ENCODE data around the gene SLF2. TPM values are rescaled to one million over a fixed set of nuclear protein-coding genes. Genes with fewer than 3 reads are reported as not detected.
A peak's percentile ranks its signal among the peaks of the same experiment; 100 is the strongest.

SLF2 gene
- total RNA-seq, 2 donors from 2014 or later: 25.3 to 77.8 TPM

GRCh38 chr10:100989088-100989487 is 76.3 kb downstream of the SLF2 start:
- WGBS: 94% methylated on average over 21 of the region's 21 CpGs
- peaks cover 7% of the 10 kb centered on the region for H3K4me1 ChIP-seq (replicated peaks)
- H3K4me3 ChIP-seq: no peak overlapping the region
- H3K27me3 ChIP-seq (replicated peaks; ENCODE audit: insufficient read depth): no peaks in the 10 kb centered on the region
- H3K27ac ChIP-seq: no peak overlapping the region
- no peaks in the 10 kb centered on the region for H3K9me3 ChIP-seq
- no peak for TF ChIP-seq POLR2A (IDR thresholded peaks at IDR 0.05)
- no peak for TF ChIP-seq POLR2AphosphoS5 (IDR thresholded peaks at IDR 0.05)
- TF ChIP-seq CTCF (IDR thresholded peaks at IDR 0.05): no peak
- intact Hi-C loops (cut with DNase I): no loop called here
- peaks cover 0 to 9% of the 10 kb centered on the region in 2 donors for H3K36me3 ChIP-seq
- no peak for DNase-seq (ENCODE audit: low spot score)

- DNase-seq (ENCODE audit: low spot score): no peak
- Histone ChIP-seq H3K4me3 (no peak overlapping the region), H3K36me3 (peaks cover 0 to 9% of the 10 kb centered on the region in 2 donors), H3K4me1 (replicated peaks) (peaks cover 8% of the 10 kb centered on the region), H3K9me3 (no peaks in the 10 kb centered on the region), H3K27ac (no peak overlapping the region), H3K27me3 (replicated peaks; ENCODE audit: insufficient read depth) (no peaks in the 10 kb centered on the region)
- 42% methylated on average over 10 of the region's 10 CpGs for WGBS
- intact Hi-C loops (cut with DNase I): loop anchor here (1.0 to 10.0 kb wide), 2 partner anchors 20 to 701 kb away; partner anchors contain the start of gene FBXW4
- TF ChIP-seq CTCF (IDR thresholded peaks at IDR 0.05) (peak; percentile 32 to 80 (median 66)), POLR2A (IDR thresholded peaks at IDR 0.05) (no peak), POLR2AphosphoS5 (IDR thresholded peaks at IDR 0.05) (peak; percentile 52)
Measured at GRCh38 chr10:100993986-100994708, 81.4 kb downstream of the SLF2 start.

GRCh38 chr10:100995181-100995580 is 82.4 kb downstream of the SLF2 start:
- TF ChIP-seq POLR2A (IDR thresholded peaks at IDR 0.05): no peak
- TF ChIP-seq POLR2AphosphoS5 (IDR thresholded peaks at IDR 0.05): no peak
- no peak for TF ChIP-seq CTCF (IDR thresholded peaks at IDR 0.05)
- 71% methylated on average over 6 of the region's 6 CpGs for WGBS
- Histone ChIP-seq H3K9me3 (no peaks in the 10 kb centered on the region), H3K27ac (no peak overlapping the region), H3K4me3 (no peak overlapping the region), H3K4me1 (replicated peaks) (peaks cover 8% of the 10 kb centered on the region), H3K36me3 (peaks cover 0 to 9% of the 10 kb centered on the region in 2 donors), H3K27me3 (replicated peaks; ENCODE audit: insufficient read depth) (no peaks in the 10 kb centered on the region)
- intact Hi-C loops (cut with DNase I): loop anchor here (10.0 kb wide), 1 partner anchor 700 kb away; the partner anchor contains the start of gene FBXW4
- DNase-seq (ENCODE audit: low spot score): no peak

DNA sequence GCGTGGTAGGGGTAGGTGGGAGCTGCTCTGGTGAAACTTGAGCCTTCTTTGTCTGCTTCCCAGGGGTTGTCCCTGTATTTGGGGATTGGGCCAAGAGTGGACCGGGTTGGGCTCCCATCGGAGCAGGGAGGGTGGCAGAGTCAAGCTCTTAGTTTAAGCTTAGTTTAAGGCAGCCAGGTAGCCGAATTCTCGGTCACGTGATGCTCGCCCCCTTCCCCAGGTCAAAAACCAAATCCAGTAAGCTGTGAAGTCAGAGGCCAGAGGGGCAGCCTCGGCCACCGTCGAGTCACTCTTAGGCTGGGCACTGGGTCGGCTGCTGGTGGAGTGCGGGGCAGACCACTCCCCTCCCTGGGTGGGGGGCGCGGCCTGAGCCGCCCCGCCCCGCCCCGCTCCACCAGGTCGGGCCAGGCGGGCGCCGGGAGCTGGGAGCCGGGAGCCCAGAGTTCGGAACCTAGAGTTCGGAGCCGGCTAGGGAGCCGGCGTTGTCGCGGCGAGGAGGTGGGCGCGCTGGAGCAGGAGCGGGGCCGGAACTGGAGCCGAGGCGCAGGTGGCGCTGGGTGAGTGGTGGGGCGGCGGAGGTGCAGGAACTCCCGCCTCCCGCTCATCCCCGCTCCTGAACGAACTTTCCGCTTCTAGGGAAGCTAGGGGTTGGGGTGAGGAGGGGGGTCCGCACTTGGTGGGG is 84.1 kb downstream of the SLF2 start:
- TF ChIP-seq POLR2AphosphoS5 (IDR thresholded peaks at IDR 0.05) (no peak), CTCF (IDR thresholded peaks at IDR 0.05) (peak in 2 of 4 experiments; percentile 18 to 19)
- WGBS: 3% methylated on average over 26 of the region's 46 CpGs
- peaks cover 17% of the 10 kb centered on the region for H3K4me1 ChIP-seq (replicated peaks)
- intact Hi-C loops (cut with DNase I): loop anchor here (1.0 to 10.0 kb wide), 2 partner anchors 15 to 698 kb away; partner anchors contain the start of gene FBXW4
- no peaks in the 10 kb centered on the region for H3K27me3 ChIP-seq (replicated peaks; ENCODE audit: insufficient read depth)
- no peak for DNase-seq (ENCODE audit: low spot score)
- H3K27ac ChIP-seq: peak overlapping the region; percentile 99 to 100
- no peaks in the 10 kb centered on the region for H3K36me3 ChIP-seq
- no peaks in the 10 kb centered on the region for H3K9me3 ChIP-seq
- H3K4me3 ChIP-seq: peak overlapping the region; percentile 64 to 91

Measured in prostate gland (tissue), 2 donors.